Hepatic stellate cell (primary cell): ENCODE data around the gene EYS.

Source experiments
- DNase-seq: peaks from one replicate; pipeline ENCODE4 v3.0.0; 2011; ENCODE audit warnings: low spot score

EYS gene

GRCh38 chr6:63732336-63732735, 1974.7 kb downstream of the EYS start:
- peak; percentile 12 for DNase-seq

- DNase-seq = no peak
Observed at GRCh38 chr6:63731930-63732329, 1975.1 kb downstream of the EYS start.

DNA sequence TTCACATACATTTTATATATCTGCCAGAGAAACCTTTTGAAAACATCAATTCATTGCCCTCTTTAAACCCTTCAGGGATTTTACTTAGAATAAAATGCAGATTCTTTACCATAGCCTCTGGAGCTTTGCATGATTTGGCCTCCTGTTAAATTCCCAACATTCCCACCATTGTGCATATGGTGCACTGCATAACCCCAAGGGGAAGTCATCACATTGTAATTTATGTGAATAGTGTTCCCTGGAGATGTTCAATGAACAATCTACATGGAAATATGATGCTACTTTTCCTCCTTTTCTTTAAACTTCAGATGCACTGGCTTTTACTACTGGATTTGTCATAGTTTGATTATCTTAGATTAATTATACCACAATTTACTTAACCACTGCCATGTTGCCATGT, 1976.7 kb downstream of the EYS start:
- DNase-seq = no peak

- DNase-seq = no peak
Observed at GRCh38 chr6:63724721-63725120, 1982.3 kb downstream of the EYS start.

- DNase-seq = no peak
Observed at GRCh38 chr6:63721181-63721580, 1985.8 kb downstream of the EYS start.

- no peak for DNase-seq
Observed at GRCh38 chr6:63716169-63716568, 1990.9 kb downstream of the EYS start.

DNA sequence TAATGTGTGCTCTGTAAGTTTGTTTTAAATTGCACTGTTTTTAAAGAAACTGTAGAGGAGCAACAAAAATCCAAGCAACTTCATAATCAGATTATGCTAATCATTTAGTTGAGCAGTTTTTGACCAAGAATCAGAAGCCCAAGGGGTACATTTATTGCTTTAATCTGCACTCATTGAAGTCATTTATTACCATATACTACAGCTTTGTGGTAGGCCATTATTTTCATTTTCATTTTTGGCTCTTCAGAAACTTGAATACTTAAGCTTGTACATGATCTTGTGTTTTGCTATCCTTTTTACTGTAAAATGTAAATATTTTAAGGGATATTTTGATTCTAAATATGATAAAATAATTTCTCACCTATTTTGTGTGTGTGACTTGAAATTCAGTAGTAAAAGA, 1992.9 kb downstream of the EYS start:
- no peak for DNase-seq

DNA sequence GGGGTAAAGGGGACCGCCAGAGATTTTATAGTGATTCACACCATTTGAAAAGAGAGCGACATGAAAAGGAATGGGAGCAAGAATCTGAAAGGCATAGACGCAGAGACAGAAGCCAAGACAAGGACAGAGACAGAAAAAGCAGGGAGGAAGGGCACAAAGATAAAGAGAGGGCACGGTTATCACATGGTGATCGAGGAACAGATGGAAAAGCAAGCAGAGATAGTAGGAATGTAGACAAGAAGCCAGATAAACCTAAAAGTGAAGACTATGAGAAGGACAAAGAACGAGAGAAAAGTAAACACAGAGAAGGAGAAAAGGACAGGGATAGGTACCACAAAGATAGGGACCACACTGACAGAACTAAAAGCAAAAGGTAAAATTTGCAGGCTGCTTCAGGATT, 1993.7 kb downstream of the EYS start:
- DNase-seq = no peak

GRCh38 chr6:63709148-63709547, 1997.9 kb downstream of the EYS start:
- DNase-seq = no peak

DNA sequence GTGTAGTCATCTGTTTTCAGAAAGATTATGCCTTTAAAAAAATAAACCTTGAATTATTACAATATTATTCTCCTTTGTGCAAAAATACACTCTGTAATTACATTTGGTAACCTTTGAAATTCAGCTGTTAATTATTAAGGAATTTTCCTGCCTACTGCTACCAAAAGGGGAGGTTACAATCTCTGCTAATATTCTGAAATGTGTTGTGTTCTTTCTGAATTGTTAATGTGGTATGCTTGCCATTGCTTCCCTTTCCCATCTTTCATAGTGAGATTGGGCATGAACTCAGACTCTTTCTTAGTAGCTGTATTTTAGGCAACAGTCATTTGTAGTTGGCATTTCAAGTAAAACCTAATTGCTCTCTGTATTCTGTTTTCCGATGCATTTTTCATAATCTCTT, 1998.4 kb downstream of the EYS start:
- DNase-seq = no peak

GRCh38 chr6:63706630-63707029, 2000.4 kb downstream of the EYS start:
- DNase-seq = no peak

- DNase-seq = no peak
Observed at GRCh38 chr6:63705707-63706106, 2001.3 kb downstream of the EYS start.

GRCh38 chr6:63690221-63690620, 2016.8 kb downstream of the EYS start:
- DNase-seq = no peak

GRCh38 chr6:63689421-63689820, 2017.6 kb downstream of the EYS start:
- no peak for DNase-seq

DNA sequence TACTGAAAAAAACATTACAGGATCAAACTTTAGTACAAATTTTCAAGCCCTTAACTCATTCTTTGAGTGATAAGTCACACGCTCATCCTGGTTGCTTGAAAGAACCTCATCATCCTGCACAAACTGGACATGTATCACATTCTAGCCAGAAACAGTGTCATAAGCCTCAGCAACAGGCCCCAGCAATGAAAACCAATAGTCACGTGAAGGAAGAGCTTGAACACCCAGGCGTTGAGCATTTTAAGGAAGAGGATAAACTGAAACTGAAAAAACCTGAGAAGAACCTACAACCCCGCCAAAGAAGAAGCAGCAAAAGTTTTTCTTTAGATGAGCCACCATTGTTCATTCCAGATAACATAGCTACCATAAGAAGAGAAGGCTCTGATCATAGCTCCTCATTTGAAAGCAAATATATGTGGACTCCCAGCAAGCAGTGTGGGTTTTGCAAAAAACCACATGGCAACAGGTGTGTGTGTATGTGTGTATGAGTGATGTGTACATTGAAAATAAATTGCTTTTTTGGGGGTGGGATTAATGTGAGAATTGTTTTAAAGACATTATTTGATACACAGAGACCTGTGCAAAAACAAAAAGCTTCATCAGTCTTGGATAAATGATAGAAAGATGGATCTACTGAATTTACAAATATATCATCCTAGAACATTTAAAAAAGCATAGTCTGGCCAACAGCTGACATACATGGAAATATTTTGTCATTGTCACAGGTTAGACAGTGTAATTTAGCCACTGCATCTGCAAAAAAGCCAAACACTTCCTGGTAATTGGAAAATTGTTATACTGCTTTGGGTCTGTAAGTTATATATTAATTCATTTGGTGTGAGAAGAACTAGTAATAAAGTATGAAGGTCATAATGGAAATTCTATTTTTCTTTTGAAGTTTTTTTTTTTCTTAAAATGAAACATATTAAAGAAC, 2021.3 kb downstream of the EYS start:
- no peak for DNase-seq

- no peak for DNase-seq
Observed at GRCh38 chr6:63683071-63683603, 2023.9 kb downstream of the EYS start.

- no peak for DNase-seq
Observed at GRCh38 chr6:63677282-63677681, 2029.7 kb downstream of the EYS start.

- no peak for DNase-seq
Observed at GRCh38 chr6:63676412-63677114, 2030.5 kb downstream of the EYS start.

DNA sequence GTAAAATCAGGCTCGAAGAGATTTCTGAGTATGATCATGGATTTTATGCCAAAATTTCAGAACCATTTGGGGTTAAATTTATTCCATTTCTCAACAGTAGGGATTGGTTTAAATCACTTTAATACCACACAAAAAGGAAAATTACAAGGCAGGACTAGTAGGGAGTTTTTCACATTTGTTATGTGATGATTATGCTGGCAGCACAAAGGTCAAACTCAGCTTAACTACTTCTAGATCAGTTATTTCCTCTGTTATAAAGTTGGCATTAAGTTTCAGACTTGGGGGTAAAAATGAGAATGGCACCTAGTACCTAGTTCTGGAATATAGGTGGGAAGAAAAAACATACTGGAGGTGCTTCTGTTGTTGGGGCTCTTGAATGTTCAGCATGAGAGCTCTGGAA, 2031.9 kb downstream of the EYS start:
- DNase-seq = no peak

GRCh38 chr6:63674635-63675034, 2032.4 kb downstream of the EYS start:
- DNase-seq = no peak

- no peak for DNase-seq
Observed at GRCh38 chr6:63673692-63674091, 2033.3 kb downstream of the EYS start.

DNA sequence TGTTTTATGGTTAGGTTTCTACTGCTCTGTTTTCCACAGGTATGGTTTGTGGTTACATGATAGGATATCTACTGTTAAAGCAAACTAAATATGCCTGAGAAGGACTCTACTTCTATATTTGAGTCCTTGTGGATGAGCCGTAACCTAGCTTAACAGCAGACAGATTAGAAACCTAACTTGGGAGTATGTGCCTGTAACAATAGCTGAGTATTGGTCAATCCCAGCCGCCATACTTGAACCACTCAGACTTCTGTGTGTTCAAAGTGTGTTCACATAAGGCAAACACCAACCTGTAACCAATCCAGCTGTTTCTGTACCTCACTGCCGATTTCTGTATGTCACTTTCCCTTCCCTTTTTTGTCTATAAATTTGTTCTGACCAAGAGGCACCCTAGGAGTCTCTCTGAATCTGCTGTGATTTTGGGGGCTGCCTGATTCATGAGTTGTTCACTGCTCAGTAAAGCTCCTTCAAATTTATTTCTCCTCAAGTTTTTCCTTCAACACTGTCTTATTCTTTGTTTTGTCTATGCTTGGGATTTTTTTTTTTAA, 2034.4 kb downstream of the EYS start:
- no peak for DNase-seq
